Measurements from ENCODE around the gene HDGFL2. TPM values are rescaled to one million over a fixed set of nuclear protein-coding genes. Genes with fewer than 3 reads are reported as not detected.
A peak's percentile ranks its signal among the peaks of the same experiment; 100 is the strongest.

HDGFL2 gene
- total and polyA plus RNA-seq, 4 donors: 36.5 to 47.0 (median 38.8) TPM

DNA sequence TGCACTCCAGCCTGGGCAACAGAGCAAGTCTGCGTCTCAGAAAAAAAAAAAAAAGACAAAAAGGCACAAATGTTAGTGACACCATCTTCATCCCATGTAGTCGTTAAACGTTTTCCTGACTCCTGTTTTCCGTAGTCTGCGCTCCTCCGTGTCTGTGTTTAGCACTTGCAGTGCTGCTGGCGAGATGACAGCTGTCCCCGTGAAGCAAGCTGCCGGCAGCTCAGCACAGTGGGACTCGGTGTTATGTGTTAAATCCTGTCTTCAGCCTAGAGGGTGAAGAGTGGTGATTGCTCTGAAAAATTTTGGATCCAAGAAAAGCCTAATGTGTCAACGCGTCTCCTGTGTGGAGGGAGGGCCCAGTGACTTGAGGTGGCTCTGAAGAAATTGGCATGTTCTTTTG lies 32.9 kb upstream of the HDGFL2 start:
- Histone ChIP-seq H3K4me3 (no peak overlapping the region), H3K4me1 (ENCODE audit: control insufficient read depth in 5 of 5, insufficient read depth in 5 of 5, low read length in 5 of 5) (no peaks in the 10 kb centered on the region), H3K36me3 (ENCODE audit: control insufficient read depth in 4 of 4, insufficient read depth in 4 of 4, low read length in 4 of 4) (peaks cover 0 to 10% (median 5%) of the 10 kb centered on the region in 4 donors), H3K27ac (ENCODE audit: low read depth in 1 of 2, low read length in 1 of 2) (no peak overlapping the region), H3K9ac (ENCODE audit: insufficient read depth in 1 of 2, low read length in 2 of 2) (no peak overlapping the region), H3K27me3 (ENCODE audit: control insufficient read depth in 3 of 3, insufficient read depth in 3 of 3, low read length in 2 of 3) (no peaks in the 10 kb centered on the region), H3K9me3 (ENCODE audit: control insufficient read depth in 4 of 4, insufficient read depth in 3 of 4, low read length in 3 of 4) (no peaks in the 10 kb centered on the region)
- DNase-seq: peak in 1 of 3 donors; percentile 40
- WGBS, 2 donors: 87 to 89% methylated on average over 12 of the region's 12 CpGs
- no peak for ATAC-seq (ENCODE audit: insufficient read depth, low FRiP score)
- TF ChIP-seq, protein P1, sequence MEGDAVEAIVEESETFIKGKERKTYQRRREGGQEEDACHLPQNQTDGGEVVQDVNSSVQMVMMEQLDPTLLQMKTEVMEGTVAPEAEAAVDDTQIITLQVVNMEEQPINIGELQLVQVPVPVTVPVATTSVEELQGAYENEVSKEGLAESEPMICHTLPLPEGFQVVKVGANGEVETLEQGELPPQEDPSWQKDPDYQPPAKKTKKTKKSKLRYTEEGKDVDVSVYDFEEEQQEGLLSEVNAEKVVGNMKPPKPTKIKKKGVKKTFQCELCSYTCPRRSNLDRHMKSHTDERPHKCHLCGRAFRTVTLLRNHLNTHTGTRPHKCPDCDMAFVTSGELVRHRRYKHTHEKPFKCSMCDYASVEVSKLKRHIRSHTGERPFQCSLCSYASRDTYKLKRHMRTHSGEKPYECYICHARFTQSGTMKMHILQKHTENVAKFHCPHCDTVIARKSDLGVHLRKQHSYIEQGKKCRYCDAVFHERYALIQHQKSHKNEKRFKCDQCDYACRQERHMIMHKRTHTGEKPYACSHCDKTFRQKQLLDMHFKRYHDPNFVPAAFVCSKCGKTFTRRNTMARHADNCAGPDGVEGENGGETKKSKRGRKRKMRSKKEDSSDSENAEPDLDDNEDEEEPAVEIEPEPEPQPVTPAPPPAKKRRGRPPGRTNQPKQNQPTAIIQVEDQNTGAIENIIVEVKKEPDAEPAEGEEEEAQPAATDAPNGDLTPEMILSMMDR (IDR thresholded peaks at IDR 0.05; ENCODE audit: control extremely low read depth, extremely low read depth): no peak

DNA sequence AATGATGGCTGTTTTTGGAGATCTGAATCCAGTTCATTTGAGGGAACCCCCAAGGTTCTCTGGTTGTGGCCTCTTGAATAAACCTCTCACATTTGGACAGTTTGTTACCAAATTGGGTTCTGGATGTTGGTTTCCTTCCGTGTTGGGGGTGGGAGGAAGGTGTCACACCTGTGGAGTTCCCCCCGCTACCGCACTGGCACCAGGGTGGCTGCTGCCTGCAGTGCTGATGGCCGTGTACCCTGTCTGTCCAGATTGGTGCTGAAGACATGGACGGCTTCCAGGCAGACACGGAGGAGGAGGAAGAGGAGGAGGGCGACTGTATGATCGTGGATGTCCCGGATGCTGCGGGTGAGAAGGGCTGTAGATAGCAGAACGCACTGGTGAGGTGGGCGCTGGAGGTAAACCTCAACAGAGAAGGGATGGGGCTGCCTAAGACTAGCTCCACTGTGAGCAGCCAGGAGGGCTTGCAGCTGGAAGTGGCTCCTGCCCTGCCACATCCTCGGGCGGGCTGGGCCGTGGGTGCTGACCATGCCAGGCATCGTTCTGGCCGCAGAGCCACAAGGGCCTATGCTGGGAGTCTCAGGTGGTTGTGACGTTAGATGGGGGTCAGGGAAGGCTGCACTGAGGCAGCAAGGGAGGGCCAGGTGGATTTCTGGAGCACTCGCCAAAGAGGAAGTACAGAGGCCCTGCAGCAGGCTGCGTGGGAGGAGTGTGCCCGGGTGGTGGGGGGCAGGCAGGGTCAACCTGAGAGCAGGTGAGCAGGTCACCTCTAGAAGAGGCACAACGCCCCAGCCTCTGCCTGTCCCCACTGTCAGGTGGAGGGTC lies 29.9 kb upstream of the HDGFL2 start:
- H3K36me3 ChIP-seq (ENCODE audit: control insufficient read depth in 4 of 4, insufficient read depth in 4 of 4, low read length in 4 of 4): peaks cover 9 to 34% (median 16%) of the 10 kb centered on the region in 4 donors
- TF ChIP-seq, protein P1 (IDR thresholded peaks at IDR 0.05; ENCODE audit: control extremely low read depth, extremely low read depth): no peak
- no peak overlapping the region for H3K4me3 ChIP-seq
- H3K9ac ChIP-seq (ENCODE audit: insufficient read depth in 1 of 2, low read length in 2 of 2): no peak overlapping the region
- no peaks in the 10 kb centered on the region for H3K4me1 ChIP-seq (ENCODE audit: control insufficient read depth in 5 of 5, insufficient read depth in 5 of 5, low read length in 5 of 5)
- DNase-seq (no peak), ATAC-seq (ENCODE audit: insufficient read depth, low FRiP score) (no peak)
- 78 to 82% methylated on average over 20 to 22 of the region's 22 CpGs for WGBS, 2 donors
- no peaks in the 10 kb centered on the region for H3K27me3 ChIP-seq (ENCODE audit: control insufficient read depth in 3 of 3, insufficient read depth in 3 of 3, low read length in 2 of 3)
- no peak overlapping the region for H3K27ac ChIP-seq (ENCODE audit: low read depth in 1 of 2, low read length in 1 of 2)
- H3K9me3 ChIP-seq (ENCODE audit: control insufficient read depth in 4 of 4, insufficient read depth in 3 of 4, low read length in 3 of 4): no peaks in the 10 kb centered on the region

DNA sequence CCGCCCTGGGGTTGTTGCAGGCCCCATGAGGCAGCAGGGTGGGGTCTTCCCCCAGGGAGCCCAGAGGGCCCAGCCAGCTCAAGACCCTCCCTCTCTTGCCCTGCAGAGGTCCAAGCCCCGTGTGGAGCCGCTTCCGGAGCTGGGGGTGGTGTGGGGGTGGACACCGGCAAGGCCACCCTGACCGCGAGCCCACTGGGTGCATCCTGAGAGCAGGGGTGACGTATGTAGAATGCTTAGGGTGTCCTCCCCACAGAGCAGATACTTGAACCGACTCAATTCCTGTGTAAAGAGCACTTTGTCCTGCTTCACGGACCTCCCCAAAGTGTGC lies 29.3 kb upstream of the HDGFL2 start:
- no peak overlapping the region for H3K27ac ChIP-seq (ENCODE audit: low read depth in 1 of 2, low read length in 1 of 2)
- H3K27me3 ChIP-seq (ENCODE audit: control insufficient read depth in 3 of 3, insufficient read depth in 3 of 3, low read length in 2 of 3): no peaks in the 10 kb centered on the region
- H3K4me3 ChIP-seq: no peak overlapping the region
- TF ChIP-seq, protein P1 (IDR thresholded peaks at IDR 0.05; ENCODE audit: control extremely low read depth, extremely low read depth): no peak
- H3K36me3 ChIP-seq (ENCODE audit: control insufficient read depth in 4 of 4, insufficient read depth in 4 of 4, low read length in 4 of 4): peaks cover 9 to 40% (median 18%) of the 10 kb centered on the region in 4 donors
- DNase-seq (no peak), ATAC-seq (ENCODE audit: insufficient read depth, low FRiP score) (no peak)
- WGBS, 2 donors: 85 to 87% methylated on average over 10 of the region's 10 CpGs
- no peak overlapping the region for H3K9ac ChIP-seq (ENCODE audit: insufficient read depth in 1 of 2, low read length in 2 of 2)
- no peaks in the 10 kb centered on the region for H3K4me1 ChIP-seq (ENCODE audit: control insufficient read depth in 5 of 5, insufficient read depth in 5 of 5, low read length in 5 of 5)
- no peaks in the 10 kb centered on the region for H3K9me3 ChIP-seq (ENCODE audit: control insufficient read depth in 4 of 4, insufficient read depth in 3 of 4, low read length in 3 of 4)

Data from lung (tissue), 12 donors.